GM03348 (cell line): Measurements from ENCODE around the gene GPR61.

ENCODE experiments used
- DNase-seq: peaks from one replicate; pipeline ENCODE4 v3.0.0; 2012; ENCODE audit warnings: low spot score

Gene GPR61, protein sequence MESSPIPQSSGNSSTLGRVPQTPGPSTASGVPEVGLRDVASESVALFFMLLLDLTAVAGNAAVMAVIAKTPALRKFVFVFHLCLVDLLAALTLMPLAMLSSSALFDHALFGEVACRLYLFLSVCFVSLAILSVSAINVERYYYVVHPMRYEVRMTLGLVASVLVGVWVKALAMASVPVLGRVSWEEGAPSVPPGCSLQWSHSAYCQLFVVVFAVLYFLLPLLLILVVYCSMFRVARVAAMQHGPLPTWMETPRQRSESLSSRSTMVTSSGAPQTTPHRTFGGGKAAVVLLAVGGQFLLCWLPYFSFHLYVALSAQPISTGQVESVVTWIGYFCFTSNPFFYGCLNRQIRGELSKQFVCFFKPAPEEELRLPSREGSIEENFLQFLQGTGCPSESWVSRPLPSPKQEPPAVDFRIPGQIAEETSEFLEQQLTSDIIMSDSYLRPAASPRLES

DNA sequence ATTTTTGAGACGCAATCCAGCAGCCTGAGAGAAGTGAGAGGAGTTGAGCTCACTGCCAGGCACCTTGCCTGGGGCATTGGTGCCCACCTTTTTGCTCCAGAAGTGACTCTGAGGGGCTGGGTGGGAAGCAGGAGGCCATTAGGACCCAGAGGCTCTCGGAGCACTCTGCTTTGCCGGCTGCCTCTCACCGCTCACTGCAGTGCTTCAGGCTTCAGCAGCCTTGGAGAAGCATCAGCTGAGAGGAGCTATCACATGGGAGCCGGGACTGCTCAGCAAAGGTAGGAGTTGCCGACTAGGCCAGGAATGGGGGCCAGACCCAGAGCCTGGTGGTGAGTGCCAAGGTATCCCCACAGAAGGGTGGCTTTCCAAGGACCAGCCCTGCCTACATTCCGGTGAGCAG is at the start of gene GPR61:
Gene GPR61 (plus strand): TSS at position 197 of the 400 bp plus-strand sequence. CDS start 3,151 bp downstream, outside the sequence.
- DNase-seq = no peak

DNA sequence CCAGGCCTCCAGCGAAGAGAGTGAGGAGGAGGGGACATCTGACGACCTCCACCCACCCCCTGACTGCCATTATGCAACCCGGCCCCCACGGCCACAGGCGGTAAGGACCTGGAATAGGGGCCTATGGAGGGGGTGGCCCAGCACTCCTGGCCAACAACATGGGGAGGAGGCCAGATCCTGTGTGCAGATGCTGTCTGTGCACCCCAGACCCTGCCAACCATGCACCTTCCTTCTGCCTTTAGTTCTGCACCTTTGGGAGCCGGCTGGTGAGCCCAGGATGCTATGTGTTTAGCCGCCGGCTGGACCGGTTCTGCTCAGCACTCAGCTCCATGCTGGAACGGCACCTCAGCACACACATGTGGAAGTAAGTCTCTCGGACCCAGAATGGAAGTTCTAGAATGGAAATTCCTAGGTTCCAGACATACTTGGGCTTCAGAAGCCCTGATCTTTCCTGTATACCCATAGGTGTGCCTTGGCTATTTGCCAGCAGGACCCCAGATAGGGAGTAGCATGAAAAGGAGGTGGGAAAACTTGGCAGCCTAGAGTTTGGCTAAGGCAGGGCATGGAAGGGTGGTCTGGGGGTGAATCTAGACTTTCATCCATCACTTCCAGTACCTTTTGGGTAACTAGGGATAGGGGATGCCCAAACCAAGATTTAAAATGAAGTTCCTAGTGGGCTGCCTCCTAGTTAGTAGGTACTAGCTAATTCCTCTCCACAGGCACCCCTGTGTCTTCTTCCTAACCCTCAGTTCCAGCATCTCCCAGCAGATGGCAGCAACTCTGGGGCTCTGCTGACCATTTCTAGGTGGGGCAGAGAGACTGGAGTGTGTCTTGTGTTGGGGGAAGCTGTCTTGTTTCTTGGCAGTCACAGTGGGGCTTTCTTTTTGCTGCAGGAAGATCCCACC is 49.4 kb upstream of the GPR61 start:
- DNase-seq = peak; percentile 86

DNA sequence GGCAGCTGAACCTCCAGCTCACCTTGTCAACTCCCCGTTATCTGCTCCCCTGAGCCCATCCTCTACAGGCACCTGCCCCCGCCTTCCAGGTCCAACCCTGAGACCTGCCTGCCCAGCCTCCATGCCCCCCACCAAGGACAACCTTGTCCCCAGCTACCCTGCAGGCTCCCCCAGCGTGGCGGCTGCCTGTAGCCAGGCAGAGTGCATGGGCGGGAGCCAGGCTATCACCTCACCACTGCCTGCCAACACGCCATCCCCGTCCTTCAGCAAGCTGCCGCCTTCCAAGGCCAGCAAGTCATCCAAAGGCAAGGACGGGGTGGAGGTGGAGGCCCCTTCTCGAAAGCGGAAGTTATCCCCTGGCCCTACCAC is 48.8 kb upstream of the GPR61 start:
- DNase-seq = no peak

DNA sequence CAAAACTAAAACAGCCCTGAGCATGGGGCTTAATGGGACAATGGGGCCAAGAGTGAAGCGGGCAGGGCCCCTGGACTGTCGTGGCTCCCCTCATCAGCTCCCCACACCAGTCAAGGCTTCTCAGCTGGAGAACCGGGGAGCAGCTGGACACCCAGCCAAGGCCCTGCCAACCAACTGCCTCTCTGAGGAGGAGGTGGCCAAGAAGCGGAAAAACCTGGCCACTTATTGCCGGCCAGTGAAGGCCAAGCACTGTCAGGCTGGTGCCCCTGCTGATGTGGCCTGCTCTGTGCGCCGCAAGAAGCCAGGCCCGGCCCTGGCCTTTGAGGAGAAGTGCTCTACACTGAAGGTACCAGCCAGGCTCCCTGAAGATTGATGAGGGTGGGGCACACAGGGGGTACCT is 48.3 kb upstream of the GPR61 start:
- DNase-seq = no peak

DNA sequence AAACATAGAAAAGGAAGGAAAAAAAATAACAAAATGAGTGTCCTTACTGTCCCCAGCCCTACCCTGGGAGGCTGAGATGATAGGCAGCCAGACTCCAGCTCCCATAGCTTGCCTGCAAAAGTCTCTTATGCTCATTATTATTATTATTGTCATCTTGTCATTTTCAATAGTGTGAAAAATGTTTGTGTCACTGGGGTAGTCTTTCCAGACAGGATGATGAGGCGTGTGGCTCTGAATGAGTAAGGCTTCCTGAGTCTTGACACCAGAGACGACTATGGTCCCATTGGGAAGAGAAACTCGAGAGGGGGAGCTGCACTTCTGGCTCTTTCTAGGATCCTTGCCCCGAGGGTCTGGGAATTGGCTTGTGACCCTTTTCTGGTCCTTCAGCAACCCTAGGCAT is 46.9 kb upstream of the GPR61 start:
- no peak for DNase-seq

DNA sequence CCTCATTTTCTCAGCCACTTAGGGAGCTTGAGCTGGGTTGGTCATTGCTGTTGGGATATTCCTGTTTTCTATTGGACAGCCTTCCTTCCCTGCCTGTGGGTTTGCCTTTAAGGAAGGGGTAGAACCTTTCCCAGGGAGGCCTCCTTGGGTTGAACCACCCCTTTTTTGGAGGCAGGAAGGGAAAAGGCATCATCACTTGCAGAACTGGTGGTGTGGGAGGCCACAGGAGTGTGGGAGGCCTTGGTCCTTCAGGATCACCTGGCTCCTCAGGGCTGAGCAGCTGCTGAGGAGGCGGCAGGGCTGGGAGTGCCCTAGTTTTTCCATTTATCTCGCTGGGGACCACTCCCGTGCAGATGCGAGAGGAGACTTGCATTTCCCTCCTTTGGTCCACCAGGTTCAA is 46.4 kb upstream of the GPR61 start:
- DNase-seq = no peak

DNA sequence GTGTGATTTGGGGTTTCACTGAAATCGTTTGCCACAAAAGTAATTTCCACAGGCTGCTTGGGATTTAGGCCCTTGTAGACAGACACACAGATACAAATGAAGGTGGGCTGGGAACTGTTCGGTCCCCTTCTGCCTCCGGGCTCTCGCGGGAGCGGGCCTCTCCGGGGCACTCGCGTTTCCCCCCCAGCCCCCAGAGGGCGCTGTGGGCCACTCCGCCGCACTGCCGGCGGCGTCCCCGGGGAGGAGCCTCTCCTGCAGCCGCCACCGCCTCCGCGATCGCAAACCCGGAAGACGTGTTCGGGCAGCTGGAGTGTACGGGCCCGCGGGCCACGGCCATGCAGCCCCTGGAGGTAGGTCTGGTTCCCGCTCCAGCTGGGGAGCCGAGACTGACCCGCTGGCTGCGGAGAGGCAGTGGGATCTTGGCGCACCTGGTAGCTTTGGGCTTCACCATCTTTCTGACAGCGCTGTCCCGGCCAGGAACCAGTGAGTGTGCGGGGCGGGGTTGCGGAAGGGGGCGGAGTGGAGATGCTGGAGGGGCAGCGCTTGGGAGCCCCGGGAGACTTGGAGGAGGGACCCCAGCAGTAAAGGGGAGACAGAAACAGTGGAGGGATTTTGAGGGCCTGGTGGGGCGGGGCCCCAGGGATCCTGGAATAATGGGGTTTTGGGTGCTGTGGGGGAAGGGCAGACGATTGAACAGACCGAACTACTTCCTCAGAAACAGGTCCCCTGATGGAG is 45.7 kb upstream of the GPR61 start, which contains the start of gene CYB561D1:
Gene CYB561D1 (plus strand): TSS at position 290 of the 735 bp plus-strand sequence. CDS start 46 bp downstream, at position 336.
- peak; percentile 96 for DNase-seq

DNA sequence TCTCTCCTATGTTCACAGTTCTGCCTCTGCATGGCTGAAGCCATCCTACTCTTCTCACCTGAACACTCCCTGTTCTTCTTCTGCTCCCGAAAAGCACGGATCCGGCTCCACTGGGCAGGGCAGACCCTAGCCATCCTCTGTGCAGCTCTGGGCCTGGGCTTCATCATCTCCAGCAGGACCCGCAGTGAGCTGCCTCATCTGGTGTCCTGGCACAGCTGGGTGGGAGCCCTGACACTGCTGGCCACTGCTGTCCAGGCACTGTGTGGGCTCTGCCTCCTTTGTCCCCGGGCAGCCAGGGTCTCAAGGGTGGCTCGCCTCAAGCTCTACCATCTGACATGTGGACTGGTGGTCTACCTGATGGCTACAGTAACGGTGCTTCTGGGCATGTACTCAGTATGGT is 43.9 kb upstream of the GPR61 start:
- no peak for DNase-seq

DNA sequence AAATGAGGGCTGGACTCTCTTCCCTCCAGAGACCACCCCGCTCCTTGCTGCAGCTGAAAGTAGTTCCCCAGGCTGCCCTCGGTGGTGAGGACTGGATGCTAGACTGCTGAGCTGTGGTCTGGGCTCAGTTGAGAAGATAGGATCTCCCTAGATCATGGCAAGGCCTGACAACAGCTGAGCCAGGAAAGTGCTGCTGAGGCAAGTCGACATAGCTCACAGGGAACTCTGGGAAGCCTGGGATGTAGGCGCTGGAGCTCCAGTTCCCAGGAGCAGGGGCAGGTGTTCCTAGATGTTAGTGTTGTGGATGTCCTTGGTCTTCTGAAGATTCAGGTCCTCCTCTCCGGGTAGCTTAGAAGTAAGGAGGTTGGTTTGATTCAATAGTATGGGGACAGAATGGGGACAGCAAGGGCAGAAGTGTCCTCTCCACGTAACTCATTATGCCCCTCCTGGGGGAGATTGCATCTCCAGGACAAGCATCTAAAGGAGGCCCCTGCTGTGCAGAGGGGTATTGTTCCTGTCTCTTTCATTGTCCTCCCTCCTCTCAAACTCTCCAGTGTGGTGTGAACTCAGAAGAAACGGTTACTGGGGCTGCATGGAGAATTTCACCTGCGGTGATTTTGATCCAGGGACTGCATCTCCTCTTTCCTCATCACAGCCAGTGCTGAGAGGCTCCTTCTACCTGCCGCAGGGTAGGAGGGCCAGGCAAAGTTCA is 42.1 kb upstream of the GPR61 start:
- DNase-seq = no peak

DNA sequence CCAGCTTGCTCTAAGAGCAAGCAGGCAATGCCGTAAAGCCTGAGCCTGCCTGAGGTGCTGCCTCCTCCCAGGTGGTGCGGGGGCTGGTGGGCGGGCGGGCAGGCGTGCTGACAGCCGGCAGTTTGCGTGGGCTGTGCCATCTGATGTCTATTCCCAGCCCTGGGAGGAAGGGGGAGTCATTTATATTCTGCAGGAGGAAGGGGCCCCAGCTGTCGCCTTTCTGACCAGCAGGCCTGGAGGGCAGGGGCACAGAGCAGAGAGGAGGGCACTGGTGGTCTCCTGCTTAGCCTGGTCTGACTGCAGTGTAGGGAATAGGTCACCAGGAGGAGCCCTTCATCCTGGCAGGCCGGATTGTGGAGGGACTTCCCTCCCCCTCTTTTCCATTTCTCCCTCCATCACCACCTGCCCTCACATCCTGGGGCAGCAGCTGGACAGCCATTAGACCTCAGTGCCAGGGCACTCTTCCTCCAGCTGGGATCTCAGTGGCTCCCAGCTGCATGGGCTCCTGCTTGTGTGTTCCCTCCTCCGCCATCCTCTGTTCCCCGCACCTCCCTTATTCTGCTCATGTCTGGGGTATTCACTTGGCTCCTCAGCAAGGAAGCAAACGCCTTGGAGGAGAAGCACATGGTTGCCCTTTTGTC is 41.4 kb upstream of the GPR61 start:
- DNase-seq = peak; percentile 58

DNA sequence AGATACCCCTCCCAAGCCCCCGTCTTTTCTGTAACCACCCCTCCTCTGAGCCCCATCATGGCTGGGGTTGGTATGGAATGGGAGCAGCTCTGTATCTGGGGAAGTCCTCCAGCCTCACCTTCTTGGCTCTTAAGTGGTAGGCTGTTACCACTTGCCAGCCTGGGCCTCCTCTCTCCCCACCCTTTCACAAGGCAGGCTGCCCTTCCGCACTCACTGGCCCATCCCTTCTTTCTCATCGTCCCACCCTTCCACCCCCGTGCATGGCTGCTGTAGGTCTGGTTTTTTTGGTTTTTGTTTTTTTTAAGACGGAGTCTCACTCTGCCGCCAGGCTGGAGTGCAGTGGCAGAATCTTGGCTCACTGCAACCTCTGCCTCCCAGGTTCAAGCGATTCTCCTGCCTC is 40.6 kb upstream of the GPR61 start:
- DNase-seq = no peak

DNA sequence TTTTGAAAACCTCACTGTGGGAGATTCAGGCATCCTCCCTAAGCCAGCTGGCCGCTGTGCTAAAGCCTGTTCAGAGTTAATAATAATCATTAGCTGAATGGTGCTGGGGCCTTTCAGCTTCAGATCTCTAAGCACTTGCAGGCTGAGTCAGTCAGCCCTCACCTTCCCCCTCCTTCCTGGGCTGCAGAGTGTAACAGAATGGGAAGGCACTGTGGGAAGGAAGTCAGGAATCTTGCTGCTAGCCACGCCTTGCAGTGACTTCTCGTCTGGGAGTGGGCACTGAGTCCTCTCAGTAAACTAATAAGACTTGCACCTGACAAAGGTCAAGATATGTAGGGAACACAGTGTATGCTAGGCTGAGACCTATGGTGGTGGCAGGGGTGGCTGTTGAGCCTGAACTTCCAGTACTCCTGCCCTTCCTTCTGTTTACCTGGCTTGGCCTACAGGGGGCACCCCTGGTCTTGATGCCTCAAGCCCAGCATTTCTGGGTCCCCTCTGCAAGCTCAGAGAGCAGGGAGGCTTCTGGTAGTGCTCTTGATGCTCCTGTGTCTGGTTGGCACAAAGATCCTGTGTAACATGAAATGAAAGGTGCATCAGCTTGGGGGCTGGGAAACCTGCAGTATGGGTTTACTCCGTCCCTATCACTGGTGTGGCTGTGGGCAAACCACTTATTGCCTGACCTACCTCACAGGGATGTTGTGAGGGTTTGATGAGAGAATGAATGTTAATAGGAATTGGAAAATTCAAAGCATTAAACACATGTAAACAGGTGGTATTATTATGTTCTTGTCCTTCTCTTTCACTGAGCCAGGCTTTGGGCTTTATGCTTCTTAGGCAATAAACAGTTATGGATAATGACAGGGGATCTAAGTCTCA is 39.8 kb upstream of the GPR61 start:
- DNase-seq = peak; percentile 34

DNA sequence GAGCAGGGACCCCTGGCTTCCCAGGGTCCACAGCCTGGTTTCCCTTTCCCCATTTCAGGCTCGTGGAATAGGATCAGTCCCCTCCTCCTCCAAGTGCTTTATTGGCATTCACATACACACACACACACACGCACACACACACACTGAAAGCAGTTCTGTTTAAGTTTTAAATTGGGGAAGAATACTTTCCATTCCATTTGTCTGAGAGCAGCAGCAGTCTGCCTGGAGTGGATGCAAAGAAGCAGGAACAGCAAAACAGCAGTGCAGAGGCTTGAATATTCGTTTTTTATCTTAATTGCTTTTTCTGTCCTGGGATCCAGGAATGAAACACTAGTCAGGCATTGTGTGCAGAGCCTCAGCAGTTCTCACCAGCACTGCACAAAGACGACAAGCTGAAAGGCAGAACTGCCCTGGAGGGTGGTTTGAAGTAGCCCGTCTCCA is 38.7 kb upstream of the GPR61 start:
- DNase-seq = peak; percentile 67

DNA sequence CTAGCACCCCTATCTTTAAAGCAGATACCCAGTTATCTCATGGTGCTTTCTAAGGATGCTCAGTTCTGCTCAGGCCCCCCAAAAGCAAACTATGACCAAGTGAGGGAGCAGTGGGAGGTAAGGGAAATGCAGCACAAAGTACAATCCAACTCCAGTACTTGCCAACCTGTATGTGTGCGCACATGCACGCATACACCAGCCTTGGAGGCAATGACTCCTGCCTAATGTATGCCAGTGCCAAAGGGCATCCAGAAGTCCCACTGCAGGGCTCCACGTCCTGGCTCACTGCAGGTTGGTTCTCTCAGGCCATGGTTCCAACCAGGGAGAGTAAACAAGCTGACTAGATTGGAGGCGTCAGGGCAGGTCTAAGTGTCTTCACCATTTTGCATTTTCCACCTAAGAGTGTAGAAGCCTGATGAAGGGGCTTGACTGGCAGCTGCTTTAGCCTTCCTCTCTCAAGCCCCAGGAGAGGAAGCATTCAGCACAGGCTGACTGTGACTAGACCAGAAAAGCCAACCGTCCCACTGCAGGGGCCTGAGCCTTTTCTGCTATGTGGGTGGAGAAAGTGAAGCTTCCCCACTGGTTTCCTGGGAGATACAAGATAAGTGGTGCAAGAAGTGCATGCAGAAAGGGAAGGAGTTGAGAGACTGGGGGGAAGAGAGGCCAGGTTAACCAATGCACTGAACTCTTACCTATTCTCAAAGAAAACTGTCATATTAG is 37.9 kb upstream of the GPR61 start:
- DNase-seq = no peak

DNA sequence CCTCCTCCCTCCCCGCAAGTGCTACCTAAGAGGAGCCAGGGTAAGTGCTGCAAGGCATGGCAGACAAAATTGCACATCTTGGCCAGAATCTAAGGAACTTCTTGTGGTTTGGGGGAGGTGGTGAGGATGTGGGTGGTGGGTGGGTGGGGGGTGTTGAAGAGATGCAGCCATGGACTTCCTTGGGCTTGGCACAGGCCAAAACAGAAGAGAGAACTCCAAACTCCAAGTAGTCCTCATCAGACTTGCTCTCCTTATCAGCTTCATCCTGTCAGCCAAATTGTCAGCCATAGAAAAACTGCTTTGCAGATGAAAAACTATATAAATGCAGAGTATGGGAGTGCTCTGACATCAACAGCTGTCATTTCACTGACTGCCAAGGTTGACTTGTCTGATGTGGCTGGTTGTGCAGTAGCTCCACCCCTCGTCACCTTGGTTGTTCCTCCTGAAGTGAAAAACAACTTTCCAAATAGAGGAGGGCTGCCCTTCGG is 37.3 kb upstream of the GPR61 start:
- DNase-seq = no peak

DNA sequence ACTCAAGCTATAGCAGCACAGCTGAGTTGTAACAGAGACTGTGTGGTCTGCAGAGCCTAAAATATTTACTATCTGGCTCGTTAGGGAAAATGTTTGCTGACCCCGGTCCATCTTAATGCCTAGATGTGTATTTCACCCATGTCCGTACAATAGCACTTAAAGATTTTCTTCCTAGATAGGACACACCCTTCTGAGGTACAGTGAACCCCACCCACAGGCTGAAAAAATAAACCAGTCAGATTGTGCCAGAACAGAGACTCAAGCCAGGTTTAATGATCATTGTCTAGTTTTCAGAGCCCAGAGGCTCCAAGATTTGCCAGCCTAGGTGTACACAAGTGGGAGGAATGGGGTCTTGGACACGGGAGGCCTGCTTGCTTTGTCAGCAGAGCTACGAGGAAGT is 35.7 kb upstream of the GPR61 start:
- DNase-seq = no peak

DNA sequence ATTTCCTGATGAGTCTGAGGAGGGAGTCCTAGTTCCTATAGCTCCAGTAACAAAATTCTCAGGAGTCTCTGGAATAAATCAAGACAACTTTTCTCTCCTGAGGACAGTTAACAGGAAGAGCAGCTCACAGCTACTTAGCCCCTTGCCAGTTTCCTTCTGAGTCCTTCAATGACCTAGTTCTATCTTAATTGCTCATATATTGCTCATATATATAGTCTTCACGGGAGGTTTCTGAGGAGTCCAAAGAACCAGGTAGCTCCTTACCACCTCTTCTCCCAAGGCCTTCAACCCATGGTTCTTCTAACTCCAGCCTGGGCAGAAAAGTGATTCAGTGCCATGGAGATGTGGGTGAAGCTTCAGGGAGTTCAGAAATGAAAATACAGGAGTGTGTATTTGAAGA is 34.7 kb upstream of the GPR61 start:
- DNase-seq = no peak

DNA sequence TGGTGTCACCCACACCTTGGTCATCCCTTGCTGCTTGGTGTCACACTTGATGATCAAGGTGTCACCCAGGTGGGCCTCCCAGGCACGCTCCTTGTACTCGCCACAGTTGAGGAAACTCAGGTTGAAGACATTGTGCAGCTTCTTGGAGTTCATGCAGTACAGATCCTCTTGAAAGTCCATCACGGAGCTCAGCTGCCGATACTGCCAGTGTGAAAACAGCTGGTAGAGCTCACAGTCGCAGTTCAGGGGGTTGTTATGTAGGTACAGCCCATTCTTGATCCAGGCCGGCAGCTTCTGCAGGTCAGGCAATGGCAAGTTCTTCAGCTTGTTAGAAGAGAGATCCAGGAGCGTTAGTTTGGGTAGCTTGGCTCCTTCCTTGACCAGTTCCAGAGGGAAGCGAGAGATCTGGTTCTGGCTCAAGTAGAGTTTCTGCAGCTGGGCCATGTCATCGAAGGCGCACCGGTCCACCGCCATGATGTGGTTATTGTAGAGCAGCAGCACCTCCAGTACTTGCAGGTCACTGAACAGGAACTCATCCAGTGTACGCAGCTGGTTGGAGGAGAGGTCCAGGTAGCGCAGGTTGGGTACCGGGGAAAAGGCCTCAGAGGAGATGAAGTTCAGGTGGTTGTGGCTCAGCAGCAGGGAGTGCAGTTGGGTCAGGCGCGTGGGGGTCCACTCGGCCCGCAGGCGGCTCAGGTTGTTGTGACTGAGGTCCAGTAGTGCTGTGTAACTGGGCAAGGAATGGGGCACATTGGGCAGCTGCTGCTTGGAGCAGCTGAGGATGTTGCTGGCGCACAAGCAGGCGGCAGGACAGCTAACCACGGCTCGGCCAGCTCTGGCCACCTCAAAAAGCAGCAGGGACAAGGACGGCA is 31.4 kb upstream of the GPR61 start:
- no peak for DNase-seq
